Endothelial cell of umbilical vein (primary cell): ENCODE data around the gene ARFRP1.

Experiments used
- GATA2 ChIP-seq: IDR thresholded peaks from 2 replicates; pipeline ENCODE4 v1.7.0; 2011; ENCODE audit warnings: low read depth, mild to moderate bottlenecking, moderate library complexity, mixed read lengths, low read length; ENCODE audit not compliant: insufficient read length, insufficient read depth
- POLR2A ChIP-seq: IDR thresholded peaks from 2 replicates; pipeline ENCODE4 v1.6.1; 2012; ENCODE audit warnings: low read depth, mild to moderate bottlenecking, control low read depth, low read length
- TF ChIP-seq, protein P1 (sequence below), 2 donors: IDR thresholded peaks; 1 replicate in 1 of 2; 2 replicates in 1 of 2; pipeline ENCODE4 v1.5.1; 2011; ENCODE audit warnings: low read length in 2 of 2, mild to moderate bottlenecking in 2 of 2, moderate library complexity in 2 of 2, control low read depth in 1 of 2, inconsistent platforms in 1 of 2, low read depth in 1 of 2; ENCODE audit not compliant: insufficient read depth in 1 of 2; ENCODE audit errors: extremely low read depth in 1 of 2

DNA sequence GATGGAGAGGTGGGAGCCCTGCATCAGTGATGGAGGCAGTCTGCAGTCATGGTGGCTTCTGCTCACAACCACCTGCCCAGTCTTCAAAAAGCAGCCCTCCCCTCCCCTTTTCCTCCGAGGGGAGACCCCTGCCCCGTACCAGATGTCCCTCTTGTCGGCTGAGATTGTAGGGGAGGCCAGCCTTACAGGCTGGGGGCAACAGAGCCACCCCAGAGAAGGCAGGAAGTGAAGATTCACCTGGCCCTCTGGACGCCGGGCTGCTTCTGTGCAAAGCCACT is 6.8 kb downstream of the ARFRP1 start:
- TF ChIP-seq, protein P1, sequence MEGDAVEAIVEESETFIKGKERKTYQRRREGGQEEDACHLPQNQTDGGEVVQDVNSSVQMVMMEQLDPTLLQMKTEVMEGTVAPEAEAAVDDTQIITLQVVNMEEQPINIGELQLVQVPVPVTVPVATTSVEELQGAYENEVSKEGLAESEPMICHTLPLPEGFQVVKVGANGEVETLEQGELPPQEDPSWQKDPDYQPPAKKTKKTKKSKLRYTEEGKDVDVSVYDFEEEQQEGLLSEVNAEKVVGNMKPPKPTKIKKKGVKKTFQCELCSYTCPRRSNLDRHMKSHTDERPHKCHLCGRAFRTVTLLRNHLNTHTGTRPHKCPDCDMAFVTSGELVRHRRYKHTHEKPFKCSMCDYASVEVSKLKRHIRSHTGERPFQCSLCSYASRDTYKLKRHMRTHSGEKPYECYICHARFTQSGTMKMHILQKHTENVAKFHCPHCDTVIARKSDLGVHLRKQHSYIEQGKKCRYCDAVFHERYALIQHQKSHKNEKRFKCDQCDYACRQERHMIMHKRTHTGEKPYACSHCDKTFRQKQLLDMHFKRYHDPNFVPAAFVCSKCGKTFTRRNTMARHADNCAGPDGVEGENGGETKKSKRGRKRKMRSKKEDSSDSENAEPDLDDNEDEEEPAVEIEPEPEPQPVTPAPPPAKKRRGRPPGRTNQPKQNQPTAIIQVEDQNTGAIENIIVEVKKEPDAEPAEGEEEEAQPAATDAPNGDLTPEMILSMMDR (IDR thresholded peaks at IDR 0.05; ENCODE audit: extremely low read depth in 1 of 2, insufficient read depth in 1 of 2, low read depth in 1 of 2, low read length in 2 of 2) = no peak
- TF ChIP-seq POLR2A (no peak), GATA2 (no peak)
